Ishikawa (cell line): ENCODE data around the gene ADCY5.

Source experiments
- CEBPB ChIP-seq: IDR thresholded peaks from 2 replicates; pipeline ENCODE4 v1.6.1; 2012
- EGR1 ChIP-seq: IDR thresholded peaks from 2 replicates; pipeline ENCODE4 v1.6.1; 2012
- FOXM1 ChIP-seq: IDR thresholded peaks from 2 replicates; pipeline ENCODE4 v1.6.1; 2012; ENCODE audit warnings: low read depth, borderline replicate concordance
- MAX ChIP-seq: IDR thresholded peaks from 2 replicates; pipeline ENCODE4 v1.6.1; 2012
- NFIC ChIP-seq: IDR thresholded peaks from 2 replicates; pipeline ENCODE4 v1.6.1; 2012
- RAD21 ChIP-seq: IDR thresholded peaks from 2 replicates; pipeline ENCODE4 v1.6.1; 2012; ENCODE audit warnings: low read depth
- TAF1 ChIP-seq: IDR thresholded peaks from 2 replicates; pipeline ENCODE4 v1.6.1; 2012; ENCODE audit warnings: low read depth, mild to moderate bottlenecking
- YY1 ChIP-seq: IDR thresholded peaks from 2 replicates; pipeline ENCODE4 v1.6.1; 2012; ENCODE audit warnings: low read depth

- TF ChIP-seq TAF1 (no peak), NFIC (no peak), EGR1 (no peak), MAX (no peak), CEBPB (no peak), FOXM1 (no peak), YY1 (no peak), RAD21 (no peak)
Measured at GRCh38 chr3:123447416-123447748, 1.5 kb downstream of the ADCY5 start.
